Measurements from ENCODE around the gene PRIMA1.

The PRIMA1 gene

GRCh38 chr14:93716002-93716745, 72.1 kb downstream of the PRIMA1 start:
- no peak overlapping the region for H3K4me3 ChIP-seq (ENCODE audit: low read length)
- no peaks in the 10 kb centered on the region for H3K4me1 ChIP-seq (ENCODE audit: control insufficient read depth, low read length)
- no peaks in the 10 kb centered on the region for H3K9me2 ChIP-seq (replicated peaks; ENCODE audit: control insufficient read depth, low read length)
- no peaks in the 10 kb centered on the region for H3K9me3 ChIP-seq (ENCODE audit: control insufficient read depth, insufficient read depth, low read length)
- H3K79me2 ChIP-seq (ENCODE audit: control insufficient read depth, low read length): no peaks in the 10 kb centered on the region
- no peaks in the 10 kb centered on the region for H3F3A ChIP-seq (ENCODE audit: control insufficient read depth, insufficient read depth)
- H4K20me1 ChIP-seq (ENCODE audit: control insufficient read depth, insufficient read depth, low read depth, low read length): no peaks in the 10 kb centered on the region
- no peaks in the 10 kb centered on the region for H3K27me3 ChIP-seq (ENCODE audit: control insufficient read depth, low read length)
- no peak overlapping the region for H3K4me2 ChIP-seq (ENCODE audit: low read length)
- no peak overlapping the region for H3K27ac ChIP-seq (ENCODE audit: low read depth, low read length)
- TF ChIP-seq EZH2phosphoT487 (IDR thresholded peaks at IDR 0.05; ENCODE audit: borderline replicate concordance, low read length) (no peak), CTCF (IDR thresholded peaks at IDR 0.05; ENCODE audit: low read depth, low read length, poor library complexity, severe bottlenecking) (no peak)
- no peaks in the 10 kb centered on the region for H3K36me3 ChIP-seq (ENCODE audit: control insufficient read depth, low read length)

GRCh38 chr14:93715279-93715927, 72.9 kb downstream of the PRIMA1 start:
- no peak overlapping the region for H3K4me2 ChIP-seq (ENCODE audit: low read length)
- no peaks in the 10 kb centered on the region for H3K79me2 ChIP-seq (ENCODE audit: control insufficient read depth, low read length)
- no peaks in the 10 kb centered on the region for H3K4me1 ChIP-seq (ENCODE audit: control insufficient read depth, low read length)
- H3K9me2 ChIP-seq (replicated peaks; ENCODE audit: control insufficient read depth, low read length): no peaks in the 10 kb centered on the region
- H3F3A ChIP-seq (ENCODE audit: control insufficient read depth, insufficient read depth): no peaks in the 10 kb centered on the region
- no peak overlapping the region for H3K27ac ChIP-seq (ENCODE audit: low read depth, low read length)
- no peak for TF ChIP-seq EZH2phosphoT487 (IDR thresholded peaks at IDR 0.05; ENCODE audit: borderline replicate concordance, low read length)
- no peak for TF ChIP-seq CTCF (IDR thresholded peaks at IDR 0.05; ENCODE audit: low read depth, low read length, poor library complexity, severe bottlenecking)
- no peaks in the 10 kb centered on the region for H3K36me3 ChIP-seq (ENCODE audit: control insufficient read depth, low read length)
- H3K27me3 ChIP-seq (ENCODE audit: control insufficient read depth, low read length): 0 out of 2 replicates have a peak, but pooled peaks cover 2% of the 10 kb centered on the region
- H3K4me3 ChIP-seq (ENCODE audit: low read length): no peak overlapping the region
- no peaks in the 10 kb centered on the region for H3K9me3 ChIP-seq (ENCODE audit: control insufficient read depth, insufficient read depth, low read length)
- H4K20me1 ChIP-seq (ENCODE audit: control insufficient read depth, insufficient read depth, low read depth, low read length): no peaks in the 10 kb centered on the region

- H3K4me3 ChIP-seq (ENCODE audit: low read length): no peak overlapping the region
- no peaks in the 10 kb centered on the region for H3K9me3 ChIP-seq (ENCODE audit: control insufficient read depth, insufficient read depth, low read length)
- H3K79me2 ChIP-seq (ENCODE audit: control insufficient read depth, low read length): no peaks in the 10 kb centered on the region
- H3K4me2 ChIP-seq (ENCODE audit: low read length): no peak overlapping the region
- no peaks in the 10 kb centered on the region for H3K36me3 ChIP-seq (ENCODE audit: control insufficient read depth, low read length)
- no peaks in the 10 kb centered on the region for H3F3A ChIP-seq (ENCODE audit: control insufficient read depth, insufficient read depth)
- TF ChIP-seq CTCF (IDR thresholded peaks at IDR 0.05; ENCODE audit: low read depth, low read length, poor library complexity, severe bottlenecking): no peak
- no peak for TF ChIP-seq EZH2phosphoT487 (IDR thresholded peaks at IDR 0.05; ENCODE audit: borderline replicate concordance, low read length)
- H3K27me3 ChIP-seq (ENCODE audit: control insufficient read depth, low read length): 0 out of 2 replicates have a peak, but pooled peaks cover 3% of the 10 kb centered on the region
- H3K27ac ChIP-seq (ENCODE audit: low read depth, low read length): no peak overlapping the region
- no peaks in the 10 kb centered on the region for H3K9me2 ChIP-seq (replicated peaks; ENCODE audit: control insufficient read depth, low read length)
- H3K4me1 ChIP-seq (ENCODE audit: control insufficient read depth, low read length): no peaks in the 10 kb centered on the region
- no peaks in the 10 kb centered on the region for H4K20me1 ChIP-seq (ENCODE audit: control insufficient read depth, insufficient read depth, low read depth, low read length)
These were observed 73.7 kb downstream of the PRIMA1 start for GRCh38 chr14:93714605-93715004.
